ENCODE results near the gene SCN10A.

DNA sequence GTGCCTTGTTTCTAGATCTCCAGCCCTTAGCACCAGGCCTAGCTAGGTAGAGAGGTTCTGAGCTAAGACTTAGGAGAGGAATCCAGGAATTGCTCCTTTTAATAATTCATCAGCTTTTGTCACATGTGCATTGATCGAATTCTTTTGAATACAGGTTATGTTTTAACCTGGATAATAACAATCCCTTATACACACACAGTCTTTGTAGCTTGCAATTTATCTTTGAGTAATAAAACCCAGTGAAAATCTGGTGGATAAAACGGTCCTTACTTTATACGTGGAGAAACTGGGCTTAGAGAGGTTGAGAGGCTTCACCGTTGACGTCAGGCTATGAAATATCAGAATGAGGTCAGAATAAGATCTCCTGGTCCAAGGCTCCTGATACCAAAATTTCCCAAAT lies 7.2 kb upstream of the SCN10A start:
- TF ChIP-seq, protein P1, sequence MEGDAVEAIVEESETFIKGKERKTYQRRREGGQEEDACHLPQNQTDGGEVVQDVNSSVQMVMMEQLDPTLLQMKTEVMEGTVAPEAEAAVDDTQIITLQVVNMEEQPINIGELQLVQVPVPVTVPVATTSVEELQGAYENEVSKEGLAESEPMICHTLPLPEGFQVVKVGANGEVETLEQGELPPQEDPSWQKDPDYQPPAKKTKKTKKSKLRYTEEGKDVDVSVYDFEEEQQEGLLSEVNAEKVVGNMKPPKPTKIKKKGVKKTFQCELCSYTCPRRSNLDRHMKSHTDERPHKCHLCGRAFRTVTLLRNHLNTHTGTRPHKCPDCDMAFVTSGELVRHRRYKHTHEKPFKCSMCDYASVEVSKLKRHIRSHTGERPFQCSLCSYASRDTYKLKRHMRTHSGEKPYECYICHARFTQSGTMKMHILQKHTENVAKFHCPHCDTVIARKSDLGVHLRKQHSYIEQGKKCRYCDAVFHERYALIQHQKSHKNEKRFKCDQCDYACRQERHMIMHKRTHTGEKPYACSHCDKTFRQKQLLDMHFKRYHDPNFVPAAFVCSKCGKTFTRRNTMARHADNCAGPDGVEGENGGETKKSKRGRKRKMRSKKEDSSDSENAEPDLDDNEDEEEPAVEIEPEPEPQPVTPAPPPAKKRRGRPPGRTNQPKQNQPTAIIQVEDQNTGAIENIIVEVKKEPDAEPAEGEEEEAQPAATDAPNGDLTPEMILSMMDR (IDR thresholded peaks at IDR 0.05) = no peak
- TF ChIP-seq POLR2AphosphoS5 (IDR thresholded peaks at IDR 0.05) = no peak
